Measurements from ENCODE around the gene PEX26.

GRCh38 chr22:18065256-18065655 is 12.5 kb upstream of the PEX26 start:
- TF ChIP-seq THRAP3 (IDR thresholded peaks at IDR 0.05; ENCODE audit: borderline replicate concordance): no peak
- TF ChIP-seq CHD1 (IDR thresholded peaks at IDR 0.05; ENCODE audit: low read length): no peak
- TF ChIP-seq PHF8 (IDR thresholded peaks at IDR 0.05; ENCODE audit: borderline replicate concordance, low read length): no peak
